Liver (tissue), 9 donors: ENCODE measurements around the gene PC. TPM values are rescaled to one million over a fixed set of nuclear protein-coding genes. Genes with fewer than 3 reads are reported as not detected.

ENCODE experiments used
- DNase-seq: peaks from one replicate; pipeline ENCODE4 v3.0.0-alpha.2; 2017; ENCODE audit warnings: low spot score
- H3K27ac ChIP-seq, 2 donors: one replicate each; pipeline ENCODE4 v1.7.0; 2013; ENCODE audit warnings: inconsistent platforms in 2 of 2, low read length in 2 of 2, control low read depth in 1 of 2, low read depth in 1 of 2, mild to moderate bottlenecking in 1 of 2
- H3K27me3 ChIP-seq, 4 donors: one replicate each; pipeline versions ENCODE4 v1.6.1 to v1.7.0; 2013; ENCODE audit warnings: low read length in 3 of 4, inconsistent platforms in 1 of 4, mild to moderate bottlenecking in 1 of 4, moderate library complexity in 1 of 4; ENCODE audit not compliant: control insufficient read depth in 4 of 4, insufficient read depth in 4 of 4
- H3K36me3 ChIP-seq, 4 donors: one replicate each; pipeline versions ENCODE4 v1.6.1 to v1.7.0; 2013; ENCODE audit warnings: low read length in 3 of 4, mild to moderate bottlenecking in 3 of 4, low read depth in 1 of 4, moderate library complexity in 1 of 4; ENCODE audit not compliant: control insufficient read depth in 4 of 4, insufficient read depth in 3 of 4
- H3K4me1 ChIP-seq, 4 donors: one replicate each; pipeline versions ENCODE4 v1.6.1 to v1.7.0; 2013; ENCODE audit warnings: low read length in 3 of 4, mild to moderate bottlenecking in 3 of 4, moderate library complexity in 1 of 4; ENCODE audit not compliant: control insufficient read depth in 4 of 4, insufficient read depth in 4 of 4
- H3K4me3 ChIP-seq, 3 donors: one replicate each; pipeline versions ENCODE4 v1.6.1 to v1.7.0; 2013; ENCODE audit warnings: low read length in 3 of 3, control low read depth in 1 of 3, low read depth in 1 of 3, mild to moderate bottlenecking in 1 of 3
- H3K9ac ChIP-seq, 2 donors: one replicate each; pipeline ENCODE4 v1.7.0; 2013; ENCODE audit warnings: low read length in 2 of 2, mild to moderate bottlenecking in 2 of 2, moderate library complexity in 2 of 2, control low read depth in 1 of 2, low read depth in 1 of 2
- H3K9me3 ChIP-seq, 4 donors: one replicate each; pipeline versions ENCODE4 v1.6.1 to v1.7.0; 2013; ENCODE audit warnings: low read length in 3 of 4; ENCODE audit not compliant: control insufficient read depth in 4 of 4
- ATF3 ChIP-seq: IDR thresholded peaks from 2 replicates; pipeline ENCODE4 v1.6.1; 2016; ENCODE audit warnings: antibody characterized with exemption
- CTCF ChIP-seq: fragments of 150-350 bp; IDR thresholded peaks from 2 replicates; pipeline ENCODE4 v1.5.1; 2017; ENCODE audit warnings: improper control_type of control experiment, low read depth, low read length; ENCODE audit not compliant: missing input control
- EGR1 ChIP-seq, 2 donors: IDR thresholded peaks; 2 replicates each; pipeline ENCODE4 v1.6.1; 2016 to 2018; ENCODE audit warnings: antibody characterized with exemption in 2 of 2, low read depth in 2 of 2
- FOXA1 ChIP-seq: IDR thresholded peaks from 2 replicates; pipeline ENCODE4 v1.6.1; 2016; ENCODE audit warnings: antibody characterized with exemption
- FOXA2 ChIP-seq: IDR thresholded peaks from 2 replicates; pipeline ENCODE4 v1.6.1; 2016; ENCODE audit warnings: antibody characterized with exemption
- GABPA ChIP-seq, 2 donors: IDR thresholded peaks in 1 of 2; conservative IDR thresholded peaks in 1 of 2; 2 replicates each; pipeline ENCODE4 v1.6.1; 2016; ENCODE audit warnings: antibody characterized with exemption in 2 of 2, mild to moderate bottlenecking in 1 of 2, moderate library complexity in 1 of 2
- HNF4A ChIP-seq, 2 donors: conservative IDR thresholded peaks; 2 replicates each; pipeline ENCODE4 v1.6.1; 2016; ENCODE audit warnings: antibody characterized with exemption in 2 of 2, mild to moderate bottlenecking in 2 of 2
- HNF4G ChIP-seq: IDR thresholded peaks from 2 replicates; pipeline ENCODE4 v1.6.1; 2016; ENCODE audit warnings: antibody characterized with exemption
- JUND ChIP-seq, 2 donors: IDR thresholded peaks; 2 replicates each; pipeline ENCODE4 v1.6.1; 2016; ENCODE audit warnings: antibody characterized with exemption in 2 of 2
- MAX ChIP-seq: IDR thresholded peaks from 2 replicates; pipeline ENCODE4 v1.6.1; 2016; ENCODE audit warnings: antibody characterized with exemption
- NR2F2 ChIP-seq: IDR thresholded peaks from 2 replicates; pipeline ENCODE4 v1.6.1; 2016; ENCODE audit warnings: antibody characterized with exemption
- RAD21 ChIP-seq, 2 donors: IDR thresholded peaks; 2 replicates each; pipeline ENCODE4 v1.6.1; 2016; ENCODE audit warnings: antibody characterized with exemption in 2 of 2, mild to moderate bottlenecking in 2 of 2
- REST ChIP-seq: IDR thresholded peaks from 2 replicates; pipeline ENCODE4 v1.6.1; 2016; ENCODE audit warnings: antibody characterized with exemption, mild to moderate bottlenecking
- RXRA ChIP-seq, 2 donors: IDR thresholded peaks; 2 replicates each; pipeline ENCODE4 v1.6.1; 2017 to 2018; ENCODE audit warnings: antibody characterized with exemption in 2 of 2, mild to moderate bottlenecking in 1 of 2
- SP1 ChIP-seq: IDR thresholded peaks from 2 replicates; pipeline ENCODE4 v1.6.1; 2018; ENCODE audit warnings: antibody characterized with exemption, mild to moderate bottlenecking
- TAF1 ChIP-seq: conservative IDR thresholded peaks from 2 replicates; pipeline ENCODE4 v1.6.1; 2016; ENCODE audit warnings: antibody characterized with exemption, mild to moderate bottlenecking
- YY1 ChIP-seq: IDR thresholded peaks from 2 replicates; pipeline ENCODE4 v1.6.1; 2016; ENCODE audit warnings: antibody characterized with exemption, mild to moderate bottlenecking
- WGBS: extraction: QIAGEN DNeasy Blood & Tissue Kit; methylation state at CpG from one replicate; pipeline ENCODE4 v1.1.7; 2013; 5-methylcytosine and 5-hydroxymethylcytosine counted together
- polyA plus RNA-seq, 2 donors: library from polyadenylated mRNA; stranded (reverse) in 1 of 2; unstranded in 1 of 2; fragments of 200-250 nt in 1 of 2; fragments of >200 nt in 1 of 2; fragmentation: Nextera tagmentation in 1 of 2; extraction: Ambion mirVana in 1 of 2; gene quantifications; one replicate each; pipeline versions ENCODE4 v1.2.1 to v1.2.3, GENCODE V29; 2013 to 2015
- total RNA-seq, 2 donors: library from RNA; depleted of rRNA; stranded (reverse); fragments of >200 nt; gene quantifications; one replicate each; pipeline ENCODE4 v1.2.3, GENCODE V29; 2014
- TF ChIP-seq, protein P1 (sequence below): IDR thresholded peaks from 2 replicates; pipeline ENCODE4 v1.6.1; 2016; ENCODE audit warnings: antibody characterized with exemption
- donor health status: healthy.
- donor health status: healthy.
- donor health status: healthy.
- donor health status: healthy.
- donor health status: healthy.

PC gene
- total and polyA plus RNA-seq, 4 donors = 144 to 583 (median 296) TPM

DNA sequence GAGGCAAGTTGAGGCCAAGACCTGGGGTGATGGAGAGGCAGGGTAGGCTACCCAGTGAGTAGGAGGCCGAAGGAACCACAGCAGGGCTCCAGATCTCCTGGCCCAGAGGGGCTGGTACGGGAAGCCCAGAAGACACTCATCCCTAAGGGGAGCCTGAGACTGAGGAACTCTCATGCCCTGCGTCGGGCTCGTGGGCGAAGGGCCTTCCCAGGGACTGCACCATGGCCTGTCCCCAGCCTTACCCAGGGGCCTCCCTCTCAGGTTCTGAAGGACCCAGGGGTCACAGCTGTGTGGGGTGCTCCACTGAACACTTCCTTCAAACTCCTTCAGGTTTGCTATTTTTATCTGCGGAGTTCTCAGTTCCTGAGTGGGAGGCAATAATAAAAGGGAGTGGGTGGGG is 48.9 kb upstream of the PC start:
- no peak for DNase-seq
- Histone ChIP-seq H3K9ac (no peak overlapping the region), H3K36me3 (no peaks in the 10 kb centered on the region), H3K4me3 (no peak overlapping the region), H3K27ac (no peak overlapping the region), H3K9me3 (no peaks in the 10 kb centered on the region), H3K27me3 (no peaks in the 10 kb centered on the region), H3K4me1 (peaks cover 5 to 38% (median 21%) of the 10 kb centered on the region in 4 donors)
- WGBS = 99% methylated on average over 7 of the region's 7 CpGs
- no peak for TF ChIP-seq MAX
- TF ChIP-seq JUND (IDR thresholded peaks at IDR 0.05) = no peak
- TF ChIP-seq EGR1 (IDR thresholded peaks at IDR 0.05; ENCODE audit: low read depth in 2 of 2) = no peak
- TF ChIP-seq, protein P1, sequence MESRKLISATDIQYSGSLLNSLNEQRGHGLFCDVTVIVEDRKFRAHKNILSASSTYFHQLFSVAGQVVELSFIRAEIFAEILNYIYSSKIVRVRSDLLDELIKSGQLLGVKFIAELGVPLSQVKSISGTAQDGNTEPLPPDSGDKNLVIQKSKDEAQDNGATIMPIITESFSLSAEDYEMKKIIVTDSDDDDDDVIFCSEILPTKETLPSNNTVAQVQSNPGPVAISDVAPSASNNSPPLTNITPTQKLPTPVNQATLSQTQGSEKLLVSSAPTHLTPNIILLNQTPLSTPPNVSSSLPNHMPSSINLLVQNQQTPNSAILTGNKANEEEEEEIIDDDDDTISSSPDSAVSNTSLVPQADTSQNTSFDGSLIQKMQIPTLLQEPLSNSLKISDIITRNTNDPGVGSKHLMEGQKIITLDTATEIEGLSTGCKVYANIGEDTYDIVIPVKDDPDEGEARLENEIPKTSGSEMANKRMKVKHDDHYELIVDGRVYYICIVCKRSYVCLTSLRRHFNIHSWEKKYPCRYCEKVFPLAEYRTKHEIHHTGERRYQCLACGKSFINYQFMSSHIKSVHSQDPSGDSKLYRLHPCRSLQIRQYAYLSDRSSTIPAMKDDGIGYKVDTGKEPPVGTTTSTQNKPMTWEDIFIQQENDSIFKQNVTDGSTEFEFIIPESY = no peak
- no peak for TF ChIP-seq YY1
- TF ChIP-seq TAF1 = no peak
- TF ChIP-seq HNF4G = no peak
- no peak for TF ChIP-seq GABPA (IDR thresholded peaks at IDR 0.05 in 1 of 2, conservative IDR thresholded peaks at IDR 0.05 in 1 of 2)
- no peak for TF ChIP-seq ATF3
- no peak for TF ChIP-seq RAD21 (IDR thresholded peaks at IDR 0.05)
- no peak for TF ChIP-seq NR2F2
- TF ChIP-seq SP1 = no peak
- no peak for TF ChIP-seq RXRA (IDR thresholded peaks at IDR 0.05)
- TF ChIP-seq FOXA2 = no peak
- TF ChIP-seq HNF4A (conservative IDR thresholded peaks at IDR 0.05) = no peak
- no peak for TF ChIP-seq REST
- TF ChIP-seq FOXA1 = no peak
- TF ChIP-seq CTCF = no peak
